Metanephros (tissue), 1 donor: ENCODE results near the gene TRAF5. TPM values are rescaled to one million over a fixed set of nuclear protein-coding genes. Genes with fewer than 3 reads are reported as not detected.

Experiments
- total RNA-seq: library from RNA; depleted of rRNA; stranded (reverse); fragments of >200 nt; gene quantifications from one replicate; pipeline ENCODE4 v1.2.3, GENCODE V29; 2014

The TRAF5 gene
- 21.2 TPM for total RNA-seq

GRCh38 chr1:211326528-211327345 lies at the start of gene TRAF5:
TSS of gene TRAF5 (plus strand) at chr1:211326833. CDS start at chr1:211353240, 26,407 bp downstream.

Other genes with a start within 250 kb of the TRAF5 start
- gene KCNH1, start 192.7 kb upstream of the TRAF5 start, total RNA-seq = 0.47 TPM
- 57.8 TPM for gene RCOR3, start 67.5 kb upstream of the TRAF5 start, total RNA-seq
- not detected for gene RD3, start 165.3 kb downstream of the TRAF5 start, total RNA-seq